Measurements from ENCODE around the gene ZCCHC14. TPM values are rescaled to one million over a fixed set of nuclear protein-coding genes. Genes with fewer than 3 reads are reported as not detected.

Gene ZCCHC14
- total and polyA plus RNA-seq, 4 donors, result 7.4 to 31.1 (median 19.3) TPM

DNA sequence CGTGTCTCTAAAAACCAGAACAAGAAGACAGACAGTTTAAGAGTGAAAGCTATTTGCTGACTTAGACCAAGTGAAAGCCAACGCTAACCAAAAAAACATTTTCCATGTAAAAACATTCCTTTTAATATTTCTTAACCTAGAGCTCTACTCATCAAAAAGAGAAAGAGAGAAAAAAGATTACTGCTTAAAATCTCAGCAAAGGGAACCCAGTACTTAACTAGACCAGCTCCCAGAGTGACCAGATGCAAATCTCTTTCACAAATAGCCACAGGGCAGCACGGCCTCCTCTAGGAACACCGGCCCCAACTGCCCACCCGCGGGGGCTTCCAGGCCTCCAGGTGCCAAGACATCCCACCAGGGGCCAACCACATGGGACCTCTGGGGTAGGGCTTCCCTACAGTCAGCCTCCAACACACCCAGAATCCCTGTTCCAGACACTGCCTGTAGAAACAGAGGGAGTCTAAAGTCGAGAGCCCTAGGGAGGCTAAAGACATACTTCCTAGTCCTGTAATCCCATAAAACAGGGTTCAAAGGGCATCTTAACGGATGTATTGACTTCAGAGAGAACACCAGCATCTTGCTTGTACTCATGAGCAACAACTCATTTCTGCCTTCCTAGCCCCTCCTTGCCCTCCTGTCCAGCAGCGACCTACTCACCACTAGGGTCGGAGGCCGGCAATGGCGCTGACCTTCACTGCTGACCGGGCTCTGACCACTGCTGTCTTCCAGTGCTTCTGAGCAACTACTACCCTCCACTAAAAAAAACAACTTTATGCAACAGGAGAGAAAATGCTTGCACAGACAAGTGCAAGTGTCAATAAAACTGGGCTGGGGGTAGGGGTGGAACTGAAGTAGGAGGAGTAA is 21.3 kb downstream of the ZCCHC14 start:
- Histone ChIP-seq H3K27ac (ENCODE audit: low read depth in 1 of 2, low read length in 1 of 2) (peak overlapping the region in 1 of 2 donors; percentile 39), H3K36me3 (ENCODE audit: control insufficient read depth in 4 of 4, insufficient read depth in 4 of 4, low read length in 4 of 4) (peaks cover 0 to 13% (median 1%) of the 10 kb centered on the region in 4 donors), H3K9me3 (ENCODE audit: control insufficient read depth in 4 of 4, insufficient read depth in 3 of 4, low read length in 3 of 4) (no peaks in the 10 kb centered on the region), H3K4me3 (no peak overlapping the region), H3K4me1 (ENCODE audit: control insufficient read depth in 5 of 5, insufficient read depth in 5 of 5, low read length in 5 of 5) (peaks cover 8 to 27% (median 12%) of the 10 kb centered on the region in 5 donors), H3K27me3 (ENCODE audit: control insufficient read depth in 3 of 3, insufficient read depth in 3 of 3, low read length in 2 of 3) (no peaks in the 10 kb centered on the region), H3K9ac (ENCODE audit: insufficient read depth in 1 of 2, low read length in 2 of 2) (no peak overlapping the region)
- no peak for DNase-seq
- WGBS, 2 donors, result 81 to 86% methylated on average over 13 of the region's 13 CpGs
- TF ChIP-seq, protein P1, sequence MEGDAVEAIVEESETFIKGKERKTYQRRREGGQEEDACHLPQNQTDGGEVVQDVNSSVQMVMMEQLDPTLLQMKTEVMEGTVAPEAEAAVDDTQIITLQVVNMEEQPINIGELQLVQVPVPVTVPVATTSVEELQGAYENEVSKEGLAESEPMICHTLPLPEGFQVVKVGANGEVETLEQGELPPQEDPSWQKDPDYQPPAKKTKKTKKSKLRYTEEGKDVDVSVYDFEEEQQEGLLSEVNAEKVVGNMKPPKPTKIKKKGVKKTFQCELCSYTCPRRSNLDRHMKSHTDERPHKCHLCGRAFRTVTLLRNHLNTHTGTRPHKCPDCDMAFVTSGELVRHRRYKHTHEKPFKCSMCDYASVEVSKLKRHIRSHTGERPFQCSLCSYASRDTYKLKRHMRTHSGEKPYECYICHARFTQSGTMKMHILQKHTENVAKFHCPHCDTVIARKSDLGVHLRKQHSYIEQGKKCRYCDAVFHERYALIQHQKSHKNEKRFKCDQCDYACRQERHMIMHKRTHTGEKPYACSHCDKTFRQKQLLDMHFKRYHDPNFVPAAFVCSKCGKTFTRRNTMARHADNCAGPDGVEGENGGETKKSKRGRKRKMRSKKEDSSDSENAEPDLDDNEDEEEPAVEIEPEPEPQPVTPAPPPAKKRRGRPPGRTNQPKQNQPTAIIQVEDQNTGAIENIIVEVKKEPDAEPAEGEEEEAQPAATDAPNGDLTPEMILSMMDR (IDR thresholded peaks at IDR 0.05; ENCODE audit: control extremely low read depth, extremely low read depth), result no peak
- no peak for ATAC-seq (ENCODE audit: insufficient read depth, low FRiP score)

- peaks cover 6 to 31% (median 17%) of the 10 kb centered on the region in 5 donors for H3K4me1 ChIP-seq (ENCODE audit: control insufficient read depth in 5 of 5, insufficient read depth in 5 of 5, low read length in 5 of 5)
- no peak for ATAC-seq (ENCODE audit: insufficient read depth, low FRiP score)
- 82 to 85% methylated on average over 3 of the region's 3 CpGs for WGBS, 2 donors
- H3K36me3 ChIP-seq (ENCODE audit: control insufficient read depth in 4 of 4, insufficient read depth in 4 of 4, low read length in 4 of 4), result peaks cover 0 to 13% (median 1%) of the 10 kb centered on the region in 4 donors
- H3K27me3 ChIP-seq (ENCODE audit: control insufficient read depth in 3 of 3, insufficient read depth in 3 of 3, low read length in 2 of 3), result no peaks in the 10 kb centered on the region
- no peak for DNase-seq
- no peak overlapping the region for H3K9ac ChIP-seq (ENCODE audit: insufficient read depth in 1 of 2, low read length in 2 of 2)
- H3K9me3 ChIP-seq (ENCODE audit: control insufficient read depth in 4 of 4, insufficient read depth in 3 of 4, low read length in 3 of 4), result no peaks in the 10 kb centered on the region
- H3K27ac ChIP-seq (ENCODE audit: low read depth in 1 of 2, low read length in 1 of 2), result peak overlapping the region in 1 of 2 donors; percentile 16
- H3K4me3 ChIP-seq, result no peak overlapping the region
- TF ChIP-seq, protein P1 (IDR thresholded peaks at IDR 0.05; ENCODE audit: control extremely low read depth, extremely low read depth), result no peak
Observed at GRCh38 chr16:87470332-87470731, 22.5 kb downstream of the ZCCHC14 start.

DNA sequence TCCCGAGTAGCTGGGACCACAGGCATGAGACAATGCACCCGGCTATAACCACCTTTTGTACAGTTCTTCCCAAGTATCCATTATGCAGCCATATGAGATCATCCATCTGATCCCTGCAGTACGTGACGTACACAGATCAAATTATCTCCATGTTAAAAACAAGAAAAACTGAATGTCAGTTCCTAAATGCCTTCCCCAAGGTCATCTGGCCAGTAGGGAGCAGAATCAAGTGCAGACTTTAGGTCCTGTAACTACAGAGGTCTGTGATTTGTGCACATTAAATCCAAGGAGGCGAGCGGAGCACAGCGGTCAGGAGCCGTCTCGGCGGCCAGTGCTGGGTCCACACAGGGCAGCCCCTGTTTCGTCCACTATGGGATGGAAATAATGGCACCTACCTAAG is 23.7 kb downstream of the ZCCHC14 start:
- Histone ChIP-seq H3K36me3 (ENCODE audit: control insufficient read depth in 4 of 4, insufficient read depth in 4 of 4, low read length in 4 of 4) (peaks cover 0 to 7% (median under 1%) of the 10 kb centered on the region in 4 donors), H3K4me1 (ENCODE audit: control insufficient read depth in 5 of 5, insufficient read depth in 5 of 5, low read length in 5 of 5) (peaks cover 16 to 42% (median 21%) of the 10 kb centered on the region in 5 donors), H3K27me3 (ENCODE audit: control insufficient read depth in 3 of 3, insufficient read depth in 3 of 3, low read length in 2 of 3) (no peaks in the 10 kb centered on the region), H3K9ac (ENCODE audit: insufficient read depth in 1 of 2, low read length in 2 of 2) (no peak overlapping the region), H3K27ac (ENCODE audit: low read depth in 1 of 2, low read length in 1 of 2) (no peak overlapping the region), H3K9me3 (ENCODE audit: control insufficient read depth in 4 of 4, insufficient read depth in 3 of 4, low read length in 3 of 4) (no peaks in the 10 kb centered on the region), H3K4me3 (no peak overlapping the region)
- no peak for DNase-seq
- ATAC-seq (ENCODE audit: insufficient read depth, low FRiP score), result no peak
- TF ChIP-seq, protein P1 (IDR thresholded peaks at IDR 0.05; ENCODE audit: control extremely low read depth, extremely low read depth), result no peak
- 87 to 96% methylated on average over 11 of the region's 11 CpGs for WGBS, 2 donors

Data from lung (tissue), 12 donors.